ENCODE data around the gene CRNKL1. TPM values are rescaled to one million over a fixed set of nuclear protein-coding genes. Genes with fewer than 3 reads are reported as not detected.

CRNKL1 gene
- total RNA-seq, 1 experiment from 2014 or later: 50.8 TPM

GRCh38 chr20:20063941-20064702 is 11.9 kb upstream of the CRNKL1 start:
- DNase-seq (ENCODE audit: low spot score): no peak

GRCh38 chr20:20060234-20060998 is 8.2 kb upstream of the CRNKL1 start:
- DNase-seq (ENCODE audit: low spot score): no peak

GRCh38 chr20:20051767-20052073 is 546 bp downstream of the CRNKL1 start:
- DNase-seq (ENCODE audit: low spot score): no peak

GRCh38 chr20:20039752-20040387 is 12.4 kb downstream of the CRNKL1 start:
- no peak for DNase-seq (ENCODE audit: low spot score)

- DNase-seq (ENCODE audit: low spot score): no peak
These were observed 13.7 kb downstream of the CRNKL1 start for GRCh38 chr20:20038586-20038985.

GRCh38 chr20:20037960-20038359 is 14.3 kb downstream of the CRNKL1 start:
- DNase-seq (ENCODE audit: low spot score): peak; percentile 64

- no peak for DNase-seq (ENCODE audit: low spot score)
These were observed 15.5 kb downstream of the CRNKL1 start for GRCh38 chr20:20036756-20037155.

- DNase-seq (ENCODE audit: low spot score): no peak
These were observed 17.8 kb downstream of the CRNKL1 start for GRCh38 chr20:20034486-20034885.

GRCh38 chr20:20031790-20032189 is 20.5 kb downstream of the CRNKL1 start:
- no peak for DNase-seq (ENCODE audit: low spot score)

- DNase-seq (ENCODE audit: low spot score): no peak
These were observed 25.0 kb downstream of the CRNKL1 start for GRCh38 chr20:20027284-20027683.

- DNase-seq (ENCODE audit: low spot score): no peak
These were observed 27.3 kb downstream of the CRNKL1 start for GRCh38 chr20:20024942-20025341.

- DNase-seq (ENCODE audit: low spot score): no peak
These were observed 28.9 kb downstream of the CRNKL1 start for GRCh38 chr20:20023395-20023794.

GRCh38 chr20:20022498-20022897 is 29.8 kb downstream of the CRNKL1 start:
- DNase-seq (ENCODE audit: low spot score): no peak

GRCh38 chr20:20021835-20022234 is 30.4 kb downstream of the CRNKL1 start:
- DNase-seq (ENCODE audit: low spot score): no peak

GRCh38 chr20:20020908-20021307 is 31.4 kb downstream of the CRNKL1 start:
- DNase-seq (ENCODE audit: low spot score): no peak

GRCh38 chr20:20019123-20019522 is 33.1 kb downstream of the CRNKL1 start:
- no peak for DNase-seq (ENCODE audit: low spot score)

- no peak for DNase-seq (ENCODE audit: low spot score)
These were observed 33.9 kb downstream of the CRNKL1 start for GRCh38 chr20:20018366-20018765.

- no peak for DNase-seq (ENCODE audit: low spot score)
These were observed 34.5 kb downstream of the CRNKL1 start for GRCh38 chr20:20017844-20018185.

GRCh38 chr20:20017001-20017843 is 35.0 kb downstream of the CRNKL1 start, which contains the start of gene NAA20:
TSS of gene NAA20 (plus strand) at chr20:20017362. CDS start at chr20:20017397, 35 bp downstream.
- DNase-seq (ENCODE audit: low spot score): peak; percentile 92

- no peak for DNase-seq (ENCODE audit: low spot score)
These were observed 37.6 kb downstream of the CRNKL1 start for GRCh38 chr20:20014659-20015058.

- no peak for DNase-seq (ENCODE audit: low spot score)
These were observed 39.7 kb downstream of the CRNKL1 start for GRCh38 chr20:20012541-20012940.

Data from A172 (cell line).